Activated CD4-positive, alpha-beta T cell treated with anti-CD3 and anti-CD28 coated beads, Interleukin-2, Interleukin-6, amounts not matched to agents 100 ng/mL and 50 ng/mL, durations not matched to agents 16 hours and 8 hours (primary cell): ENCODE data around the gene TNFRSF1A.

ENCODE experiments used
- DNase-seq: peaks from one replicate; pipeline ENCODE4 v3.0.0-alpha.2; 2020

The TNFRSF1A gene

DNA sequence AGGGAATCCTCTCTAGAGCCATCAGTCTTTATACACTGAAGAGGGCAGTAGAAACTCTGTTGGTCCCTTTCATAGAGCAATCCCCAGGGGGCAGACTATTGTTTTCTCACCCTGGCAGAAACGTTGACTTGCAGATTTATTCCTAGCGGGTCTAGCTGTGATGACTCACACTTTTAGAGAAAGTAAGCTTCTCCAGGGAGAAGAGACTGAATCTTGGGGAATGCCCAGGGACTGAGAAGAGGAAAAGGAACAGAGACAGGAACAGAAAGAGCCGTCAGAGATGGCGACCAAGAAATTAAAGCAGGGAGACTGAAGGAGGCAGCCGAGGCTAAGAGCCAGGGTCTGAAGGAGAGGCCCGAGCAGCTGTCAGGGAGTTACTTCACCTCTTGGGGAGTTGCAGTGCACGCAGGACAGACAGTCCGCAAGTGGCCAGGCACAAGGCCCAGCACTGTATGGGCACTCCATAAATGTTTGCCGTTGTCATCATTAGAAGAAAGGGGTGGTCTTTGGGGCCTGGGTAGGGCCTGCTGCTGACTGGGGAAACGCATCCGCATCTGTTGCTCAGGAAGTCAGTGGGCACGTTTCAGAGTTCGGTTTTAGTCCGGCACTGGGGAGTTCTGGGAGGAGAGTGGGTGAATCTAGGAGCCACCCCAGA is 18.4 kb downstream of the TNFRSF1A start:
- DNase-seq = peak; percentile 72

DNA sequence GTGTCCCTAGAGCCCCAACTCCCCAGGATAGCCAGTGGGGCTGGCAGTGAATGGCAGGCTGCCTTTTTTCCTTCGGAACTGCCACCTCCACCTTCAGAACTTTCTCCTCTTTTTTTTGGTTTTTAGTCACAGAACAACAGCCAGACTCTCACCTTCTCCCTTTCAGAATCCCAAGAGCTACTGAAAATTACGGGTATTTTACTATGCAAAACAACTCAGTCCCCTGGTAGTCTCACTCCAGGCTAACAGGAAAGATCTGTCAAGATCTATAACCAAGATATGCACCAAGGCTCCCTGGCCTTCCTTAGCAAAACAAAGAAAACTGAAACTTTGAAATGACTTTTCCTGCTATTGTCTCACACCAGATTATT is 18.9 kb downstream of the TNFRSF1A start:
- no peak for DNase-seq

DNA sequence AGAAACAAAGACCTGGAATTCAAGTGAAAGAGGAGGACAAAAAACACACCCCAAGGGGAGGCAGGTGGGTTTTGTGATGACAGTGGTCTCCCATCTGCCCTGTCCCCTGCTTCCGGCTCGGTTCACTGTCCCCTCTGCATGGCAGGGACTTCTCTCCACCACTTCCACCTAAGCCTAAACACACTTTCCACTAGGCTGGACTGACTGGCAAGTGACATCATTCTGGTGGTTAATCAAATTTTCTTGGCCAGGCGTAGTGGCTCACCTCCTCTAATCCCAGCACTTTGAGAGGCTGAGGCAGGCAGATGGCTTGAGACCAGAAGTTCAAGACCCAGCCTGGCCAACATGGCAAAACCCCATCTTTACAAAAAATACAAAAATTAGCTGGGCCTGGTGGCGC is 19.5 kb downstream of the TNFRSF1A start:
- no peak for DNase-seq

DNA sequence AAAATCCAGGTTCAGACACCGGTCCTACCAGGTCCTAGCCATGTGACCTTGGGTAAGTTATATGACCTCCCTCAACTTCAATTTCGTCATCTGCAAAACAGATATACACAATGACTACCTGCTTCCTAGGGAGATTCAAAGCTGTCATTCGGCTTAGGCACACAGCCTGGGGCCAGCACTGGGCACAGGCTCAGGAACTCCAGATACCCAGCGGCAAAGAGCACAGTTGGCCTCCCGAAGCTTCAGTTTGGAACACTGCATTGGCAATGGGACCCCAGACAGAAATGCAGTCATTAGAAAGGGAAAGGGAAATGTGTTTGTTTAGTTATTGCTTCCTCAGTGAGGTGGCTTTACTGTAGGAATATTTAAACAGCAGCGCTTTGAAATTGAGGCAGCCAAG is 20.0 kb downstream of the TNFRSF1A start:
- no peak for DNase-seq

DNA sequence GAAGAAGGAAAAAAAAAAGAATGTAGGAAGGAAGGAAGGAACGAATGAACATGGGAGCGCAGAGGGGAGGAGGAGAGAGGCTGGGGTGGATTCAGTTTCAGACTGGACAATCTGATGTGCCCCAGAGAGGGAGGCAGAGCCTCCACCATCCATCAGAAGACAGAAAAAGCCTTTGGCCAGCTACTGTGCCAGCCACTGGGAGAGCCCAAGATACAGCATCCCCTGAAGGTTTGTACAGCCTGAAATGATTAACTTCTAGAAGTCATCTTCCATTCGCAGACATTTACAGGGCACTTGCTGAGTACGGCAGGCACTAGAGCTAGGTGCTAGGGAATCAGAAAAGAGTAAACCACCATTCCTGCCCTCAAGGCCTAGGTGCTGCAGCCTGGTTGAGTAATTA is 22.4 kb downstream of the TNFRSF1A start:
- DNase-seq = no peak

- no peak for DNase-seq
Measured at GRCh38 chr12:6318440-6318879, 23.4 kb downstream of the TNFRSF1A start.

GRCh38 chr12:6317693-6318439 is 24.0 kb downstream of the TNFRSF1A start:
- DNase-seq = no peak

GRCh38 chr12:6316921-6317692 is 24.8 kb downstream of the TNFRSF1A start:
- DNase-seq = no peak

- no peak for DNase-seq
Measured at GRCh38 chr12:6315704-6316597, 25.9 kb downstream of the TNFRSF1A start.

GRCh38 chr12:6315184-6315583 is 26.7 kb downstream of the TNFRSF1A start:
- DNase-seq = no peak

- DNase-seq = no peak
Measured at GRCh38 chr12:6314776-6315175, 27.1 kb downstream of the TNFRSF1A start.

DNA sequence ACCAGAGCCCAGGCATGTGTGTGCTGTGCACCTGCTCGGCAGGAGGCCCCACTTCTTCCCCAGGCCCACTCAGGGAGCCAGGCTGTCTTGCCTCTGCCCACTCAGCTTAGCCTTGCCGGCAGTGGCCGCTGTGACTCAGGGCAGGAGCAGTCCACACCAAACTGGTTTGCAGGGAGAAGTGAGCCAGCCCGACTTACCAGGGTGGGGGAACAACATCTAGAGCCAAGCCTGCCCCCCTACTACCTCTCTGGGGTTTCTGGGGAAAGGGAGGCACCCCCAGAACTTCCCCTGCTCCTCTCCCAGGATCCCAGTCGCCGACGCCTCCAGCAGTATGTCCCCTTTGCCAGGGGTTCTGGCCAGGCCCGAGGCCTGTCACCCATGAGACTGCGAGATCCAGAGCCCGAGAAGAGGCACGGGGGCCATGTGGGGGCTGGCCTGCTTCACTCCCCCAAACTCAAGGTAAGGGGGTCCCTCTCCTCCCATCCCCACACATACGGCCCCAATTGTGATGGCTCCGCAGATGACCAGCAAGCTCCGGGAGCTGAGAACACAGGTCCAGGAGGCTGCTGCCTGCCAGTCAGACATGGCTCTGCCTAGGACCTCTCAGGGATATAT is 28.4 kb downstream of the TNFRSF1A start:
- DNase-seq = no peak

GRCh38 chr12:6312529-6313325 is 29.1 kb downstream of the TNFRSF1A start:
- peak; percentile 25 for DNase-seq

- DNase-seq = no peak
Measured at GRCh38 chr12:6311822-6312528, 29.9 kb downstream of the TNFRSF1A start.

GRCh38 chr12:6310771-6311610 is 30.9 kb downstream of the TNFRSF1A start:
- DNase-seq = no peak

DNA sequence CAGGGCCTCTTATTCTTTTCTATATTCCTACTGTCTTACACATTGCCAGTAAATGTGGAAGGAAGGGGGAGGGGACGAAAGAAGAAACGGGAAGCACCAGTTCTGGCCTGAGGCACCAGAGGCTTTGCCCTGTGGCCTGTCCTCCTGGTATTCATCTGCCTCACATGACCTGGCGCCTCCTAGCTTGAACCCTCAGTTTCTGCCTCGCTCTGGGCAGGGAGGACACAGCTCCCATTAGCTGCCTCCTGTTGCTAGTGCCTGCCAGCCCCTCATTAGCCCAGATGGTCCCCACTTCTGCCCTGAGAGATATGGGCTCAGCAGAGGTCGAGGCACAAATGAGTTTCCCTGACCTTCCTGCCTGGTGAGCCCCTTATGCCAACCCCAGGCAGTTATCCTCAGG is 34.3 kb downstream of the TNFRSF1A start:
- no peak for DNase-seq

- DNase-seq = no peak
Measured at GRCh38 chr12:6306599-6307220, 35.2 kb downstream of the TNFRSF1A start.

DNA sequence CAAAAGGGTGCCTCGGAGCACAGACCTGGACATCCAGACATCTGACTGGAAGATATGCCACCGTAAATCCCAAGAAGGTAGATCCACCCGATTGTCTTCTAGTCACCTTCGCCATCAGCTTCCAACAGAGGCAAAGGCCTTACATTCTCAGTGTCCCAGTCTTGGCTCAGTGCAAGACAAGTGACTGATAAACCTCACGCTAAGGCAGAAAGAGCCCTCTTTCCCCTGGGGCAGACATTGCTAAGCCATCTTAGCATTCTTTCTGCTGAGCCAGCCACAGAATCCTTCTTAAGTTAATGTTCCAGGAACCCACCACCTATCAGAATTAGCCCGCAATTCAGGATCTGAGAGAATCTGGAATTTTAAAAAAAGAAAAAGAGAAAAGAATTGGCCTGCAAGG is 35.7 kb downstream of the TNFRSF1A start:
- no peak for DNase-seq

DNA sequence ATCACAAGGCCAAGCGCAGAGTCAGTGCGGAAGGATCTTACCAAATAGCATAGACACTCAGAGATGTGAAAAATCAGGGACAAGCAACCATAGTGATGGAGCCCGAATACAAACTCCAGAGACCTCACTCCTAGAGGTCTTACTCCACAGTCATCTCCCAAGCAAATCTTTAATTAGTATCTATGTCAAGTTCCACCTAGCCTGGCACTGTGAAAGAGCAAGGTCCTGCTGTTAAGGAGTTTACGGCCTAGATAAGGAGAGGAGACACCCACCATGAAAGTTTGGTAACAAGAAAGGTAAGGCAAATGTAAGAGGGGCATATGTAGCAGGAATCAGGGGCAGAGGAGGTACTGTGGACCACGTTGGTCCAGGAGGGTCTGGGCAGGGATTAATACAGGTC is 38.8 kb downstream of the TNFRSF1A start:
- no peak for DNase-seq
